Panc1 (cell line): Measurements from ENCODE around the gene CDK4. TPM values are rescaled to one million over a fixed set of nuclear protein-coding genes. Genes with fewer than 3 reads are reported as not detected.

ENCODE experiments used
- ATAC-seq: fragments of 200-7000 bp; cut with Tn5 transposase; 2 replicates; pipeline ENCODE4 v1.9.1; 2020; ENCODE audit warnings: mild to moderate bottlenecking, moderate library complexity
- BruUV-seq: library from RNA; stranded (reverse); fragments of 400-500 nt; replicated peaks from 2 replicates; lab custom pipeline; 2021; lab: Mats Ljungman, UMichigan
- CTCF ChIA-PET: fragments of 300-600 bp; sonication (Branson Sonifier 250); formaldehyde crosslinking; loops from one replicate; lab custom pipeline; 2022; ENCODE audit warnings: antibody characterized with exemption; lab: Charles Lee
- POLR2A ChIA-PET: fragments of 300-600 bp; sonication (Branson Sonifier 250); formaldehyde crosslinking; loops from one replicate; lab custom pipeline; 2022; ENCODE audit warnings: antibody characterized with exemption; lab: Charles Lee
- DNase-seq: peaks from one replicate; pipeline ENCODE4 v3.0.0-alpha.2; 2010; ENCODE audit warnings: low read depth, low spot score
- H3K27ac ChIP-seq: 2 replicates; pipeline ENCODE4 v1.5.1; 2011; ENCODE audit warnings: mild to moderate bottlenecking, low read length, inconsistent platforms
- H3K27me3 ChIP-seq: fragments of 200-500 bp; sonication (Bioruptor generic); 2 replicates; pipeline ENCODE4 v1.6.0; 2014; ENCODE audit warnings: low read length, inconsistent platforms; ENCODE audit not compliant: control insufficient read depth, insufficient read depth
- H3K36me3 ChIP-seq: fragments of 200-500 bp; sonication (Bioruptor generic); 2 replicates; pipeline ENCODE4 v1.5.1; 2014; ENCODE audit warnings: inconsistent platforms, mild to moderate bottlenecking, low read length, moderate library complexity; ENCODE audit not compliant: control insufficient read depth, insufficient read depth
- H3K4me1 ChIP-seq: 2 replicates; pipeline ENCODE4 v1.5.1; 2011; ENCODE audit warnings: inconsistent platforms, mild to moderate bottlenecking, low read length, moderate library complexity; ENCODE audit not compliant: control insufficient read depth, insufficient read depth
- H3K4me3 ChIP-seq, 2 experiments: 2 replicates each; pipeline ENCODE4 v1.5.1; 2011 to 2012; ENCODE audit warnings: low read depth in 2 of 2, low read length in 2 of 2, mild to moderate bottlenecking in 2 of 2, inconsistent platforms in 1 of 2, moderate library complexity in 1 of 2
- H3K9me3 ChIP-seq: fragments of 200-500 bp; sonication (Bioruptor generic); 2 replicates; pipeline ENCODE4 v1.5.1; 2014; ENCODE audit warnings: low read depth, mild to moderate bottlenecking, inconsistent platforms, low read length, moderate library complexity; ENCODE audit not compliant: control insufficient read depth, insufficient read depth
- CTCF ChIP-seq: fragments of 450-650 bp; IDR thresholded peaks from 2 replicates; pipeline ENCODE4 v1.5.1; 2017; ENCODE audit warnings: mild to moderate bottlenecking
- POLR2AphosphoS5 ChIP-seq: IDR thresholded peaks from 2 replicates; pipeline ENCODE4 v1.6.1; 2012; ENCODE audit warnings: mild to moderate bottlenecking, low read depth, low read length, moderate library complexity
- REST ChIP-seq, 2 experiments: IDR thresholded peaks; 2 replicates each; pipeline ENCODE4 v1.6.1; 2011 to 2012; ENCODE audit warnings: low read depth in 2 of 2, control low read depth in 1 of 2, low read length in 1 of 2, mild to moderate bottlenecking in 1 of 2, moderate library complexity in 1 of 2; ENCODE audit not compliant: insufficient read depth in 1 of 2
- SIN3A ChIP-seq: IDR thresholded peaks from 2 replicates; pipeline ENCODE4 v1.6.1; 2012; ENCODE audit warnings: low read depth, mild to moderate bottlenecking, low read length, moderate library complexity, borderline replicate concordance; ENCODE audit not compliant: insufficient read depth
- TCF7L2 ChIP-seq: IDR thresholded peaks from 2 replicates; pipeline ENCODE4 v1.6.1; 2011; ENCODE audit warnings: mild to moderate bottlenecking, low read depth, low read length, inconsistent platforms
- in situ Hi-C: cut with HindIII; loops from 2 replicates; pipeline ENCODE4 v1.10.0; 2016; ENCODE audit warnings: low sequenced_read_pairs, low pct_unique_long_range_greater_than_20kb
- intact Hi-C: fragments of 100-400 bp; cut with micrococcal nuclease; formaldehyde crosslinking; loops from one replicate; pipeline ENCODE4 v1.10.0; 2022; ENCODE audit not compliant: unreplicated experiment
- total RNA-seq: library from RNA; stranded (reverse); gene quantifications from one replicate; pipeline ENCODE4 v1.2.1, GENCODE V29; 2021; ENCODE audit not compliant: unreplicated experiment

CDK4 gene
- total RNA-seq, 1 experiment from 2014 or later = 201 TPM

GRCh38 chr12:57744194-57744776 lies 7.8 kb downstream of the CDK4 start:
- Histone ChIP-seq H3K36me3 (peaks cover 13% of the 10 kb centered on the region), H3K4me1 (peaks cover 7% of the 10 kb centered on the region), H3K9me3 (no peaks in the 10 kb centered on the region), H3K27me3 (no peaks in the 10 kb centered on the region), H3K4me3 (peak overlapping the region; percentile 74 to 98), H3K27ac (peak overlapping the region; percentile 94)
- peak; percentile 73 for DNase-seq
- no peak for TF ChIP-seq CTCF
- no peak for TF ChIP-seq POLR2AphosphoS5
- no peak for TF ChIP-seq SIN3A
- TF ChIP-seq TCF7L2 = no peak
- no peak for TF ChIP-seq REST (IDR thresholded peaks at IDR 0.05; ENCODE audit: insufficient read depth in 1 of 2, low read depth in 2 of 2, low read length in 1 of 2)
- in situ Hi-C loops = no loop called here
- ChIA-PET CTCF (interaction anchor here (0.5 to 1.5 kb wide), 4 partner anchors 18 to 161 kb away, joined by 3 to 9 read pairs (median 5); no protein-coding TSS in a partner anchor), POLR2A (interaction anchor here (0.5 to 0.7 kb wide), 3 partner anchors 231 to 314 kb away, joined by 4 to 6 read pairs (median 5); no protein-coding TSS in a partner anchor)
- ATAC-seq = peak; percentile 64
- no TSS peak for BruUV-seq
- intact Hi-C loops = no loop called here

GRCh38 chr12:57743769-57744168 lies 8.3 kb downstream of the CDK4 start:
- ATAC-seq = no peak
- no peak for DNase-seq
- no TSS peak for BruUV-seq
- in situ Hi-C loops (no loop called here), intact Hi-C loops (no loop called here)
- Histone ChIP-seq H3K4me3 (peak overlapping the region; percentile 74 to 98; a peak in 3 of 4 replicates), H3K4me1 (peaks cover 7% of the 10 kb centered on the region), H3K27ac (peak overlapping the region; percentile 94; the same call in 1 of the 2 replicates), H3K27me3 (no peaks in the 10 kb centered on the region; the same call in 1 of the 2 replicates), H3K9me3 (no peaks in the 10 kb centered on the region), H3K36me3 (peaks cover 13% of the 10 kb centered on the region)
- ChIA-PET CTCF (interaction anchor here (0.5 to 1.5 kb wide), 2 partner anchors 18 to 84 kb away, joined by 3 to 5 read pairs; no protein-coding TSS in a partner anchor), POLR2A (no interaction called here)
- TF ChIP-seq POLR2AphosphoS5 (no peak), SIN3A (no peak), REST (IDR thresholded peaks at IDR 0.05; ENCODE audit: insufficient read depth in 1 of 2, low read depth in 2 of 2, low read length in 1 of 2) (no peak), CTCF (no peak), TCF7L2 (no peak)
